Measurements from ENCODE around the gene GIMD1. TPM values are rescaled to one million over a fixed set of nuclear protein-coding genes. Genes with fewer than 3 reads are reported as not detected.
A peak's percentile ranks its signal among the peaks of the same experiment; 100 is the strongest.

GIMD1 gene
- polyA plus RNA-seq, 1 of the 3 experiments (the other 2 are of a cell fraction) = not detected

GRCh38 chr4:106334741-106335470, 33.7 kb downstream of the GIMD1 start:
- H3K9me2 ChIP-seq = no peaks in the 10 kb centered on the region
- H3K27ac ChIP-seq (ENCODE audit: low read depth in 2 of 2, low read length in 1 of 2) = peak overlapping the region in 1 of 2 experiments; percentile 55; a peak in 2 of 4 replicates
- no peak overlapping the region for H3K4me3 ChIP-seq (ENCODE audit: low read depth in 2 of 2, low read length in 1 of 2)
- no peaks in the 10 kb centered on the region for H4K20me1 ChIP-seq (ENCODE audit: insufficient read depth)
- no peaks in the 10 kb centered on the region; a peak in 1 of 4 replicates for H3K4me1 ChIP-seq (ENCODE audit: control insufficient read depth in 1 of 2, insufficient read depth in 2 of 2, low read depth in 1 of 2, low read length in 1 of 2)
- H3K9me3 ChIP-seq = no peaks in the 10 kb centered on the region
- ChIA-PET CTCF (interaction anchor here (0.6 kb wide), 1 partner anchor 194 kb away, joined by 3 read pairs; no protein-coding TSS in a partner anchor), POLR2A (no interaction called here)
- peak overlapping the region; percentile 41; the same call in 1 of the 2 replicates for H3K4me2 ChIP-seq
- H3K79me2 ChIP-seq (ENCODE audit: insufficient read depth) = peaks cover 11% of the 10 kb centered on the region
- DNase-seq = no peak
- H3F3A ChIP-seq (replicated peaks; ENCODE audit: insufficient read depth) = peaks cover 19% of the 10 kb centered on the region
- H3K36me3 ChIP-seq (replicated peaks in 1 of 2; ENCODE audit: control insufficient read depth in 1 of 2, insufficient read depth in 2 of 2, low read length in 1 of 2) = peaks cover 71 to 85% of the 10 kb centered on the region in 2 experiments
- H2AFZ ChIP-seq (ENCODE audit: low read depth) = no peak overlapping the region
- 24% methylated on average over 1 of the region's 1 CpG for WGBS (ENCODE audit: low lambda C conversion rate)
- TF ChIP-seq PBX3 (IDR thresholded peaks at IDR 0.05) = peak; percentile 70
- TF ChIP-seq YY1 (IDR thresholded peaks at IDR 0.05; ENCODE audit: low read depth) = no peak
- no peak for TF ChIP-seq POLR2AphosphoS5 (IDR thresholded peaks at IDR 0.05; ENCODE audit: low read depth, low read length)
- TF ChIP-seq RAD21 (IDR thresholded peaks at IDR 0.05; ENCODE audit: low read length) = no peak
- TF ChIP-seq CTCF (IDR thresholded peaks at IDR 0.05) = no peak
- no peak for TF ChIP-seq NRF1 (IDR thresholded peaks at IDR 0.05; ENCODE audit: low read depth, low read length)
- peak; percentile 68 for TF ChIP-seq TCF12 (IDR thresholded peaks at IDR 0.05)
- TF ChIP-seq NFIC (IDR thresholded peaks at IDR 0.05; ENCODE audit: borderline replicate concordance) = 0 out of 2 replicates have a peak, but pooled peaks have one; percentile 15
- no peak for TF ChIP-seq CHD2 (IDR thresholded peaks at IDR 0.05; ENCODE audit: low read length, partially characterized antibody)
- no peak for TF ChIP-seq TEAD4 (IDR thresholded peaks at IDR 0.05; ENCODE audit: borderline replicate concordance, insufficient read depth)
- no peak for TF ChIP-seq SMC3 (IDR thresholded peaks at IDR 0.05; ENCODE audit: low read depth, low read length)
- no peak for TF ChIP-seq USF1 (IDR thresholded peaks at IDR 0.05; ENCODE audit: borderline replicate concordance, low read depth)
- TF ChIP-seq JUND (IDR thresholded peaks at IDR 0.05) = peak; percentile 51
- TF ChIP-seq EP300 (IDR thresholded peaks at IDR 0.05; ENCODE audit: borderline replicate concordance in 1 of 2, low read depth in 1 of 2, low read length in 1 of 2) = peak in 1 of 2 experiments; percentile 57; a peak in 1 of 4 replicates
- no peak for TF ChIP-seq GABPA (IDR thresholded peaks at IDR 0.05; ENCODE audit: low read depth)
- peak; percentile 19; the same call in 1 of the 2 replicates for TF ChIP-seq FOSL2 (IDR thresholded peaks at IDR 0.05; ENCODE audit: borderline replicate concordance, low read depth)
- no peak for TF ChIP-seq REST (IDR thresholded peaks at IDR 0.05; ENCODE audit: low read depth, low read length)
- TF ChIP-seq FOXM1 (IDR thresholded peaks at IDR 0.05; ENCODE audit: low read depth) = no peak
- no peak overlapping the region; the same call in 1 of the 2 replicates for H3K9ac ChIP-seq
- H3K27me3 ChIP-seq (ENCODE audit: insufficient read depth) = no peaks in the 10 kb centered on the region

All from SK-N-SH (cell line).